HG02973 (cell line): ENCODE results near the gene ZNF195.
"Not testable (repeated sequence)": the region's sequence is repeated elsewhere in the genome, so short reads cannot be mapped to it uniquely, and the experiment has no call there.

Experiments
- ATAC-seq: cut with Tn5 transposase; IDR thresholded peaks from one replicate; pipeline ENCODE4 v1.9.1; 2021; ENCODE audit warnings: moderate library complexity; ENCODE audit not compliant: unreplicated experiment

ZNF195 gene

DNA sequence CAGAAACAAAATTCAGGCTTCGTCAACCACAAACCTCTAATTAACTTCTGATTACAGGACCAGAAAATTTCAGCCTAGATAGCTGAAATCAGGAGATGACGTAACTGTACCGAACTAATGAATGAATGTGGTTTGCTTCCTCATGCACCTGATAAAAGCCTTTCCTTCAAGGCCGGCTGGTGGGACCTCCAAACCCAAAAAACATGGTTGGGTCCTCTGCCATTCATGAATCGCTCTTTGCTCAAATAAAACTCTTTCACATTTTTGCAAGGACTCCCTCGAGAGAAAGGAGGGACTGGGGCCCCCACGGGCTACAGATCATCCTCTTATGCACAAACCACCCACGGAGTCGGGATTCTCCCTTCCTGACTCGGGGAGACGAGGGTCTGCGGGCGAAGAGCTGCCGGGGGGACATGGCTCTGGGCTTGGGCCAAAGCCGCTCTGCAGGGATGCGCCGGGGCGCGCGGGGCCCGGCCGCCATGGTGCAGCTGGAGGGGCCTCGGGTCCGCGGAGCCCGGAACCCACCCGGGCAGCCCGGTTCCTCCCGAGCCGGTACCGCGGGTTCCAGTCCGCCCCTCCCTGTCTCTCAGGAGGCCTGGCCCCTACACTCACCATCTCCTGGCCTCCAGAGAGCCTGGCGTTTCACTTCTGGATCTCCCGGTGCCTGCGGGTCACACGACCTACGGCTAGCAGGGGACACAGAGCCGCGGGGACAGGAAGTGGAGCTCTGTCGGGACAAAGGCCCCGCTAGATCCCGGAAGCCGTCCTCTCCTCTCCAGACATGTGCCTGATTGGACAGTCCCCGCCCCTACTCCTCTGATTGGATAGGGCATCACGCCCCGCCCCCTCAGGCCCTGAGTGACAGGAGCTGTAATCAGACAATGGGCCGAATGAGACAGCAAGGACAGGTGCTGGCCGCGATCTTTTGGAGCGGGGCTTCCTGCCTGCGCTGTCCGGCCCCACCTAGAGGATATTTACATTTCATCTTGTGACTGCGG, at the start of gene ZNF195:
TSS of gene ZNF195 (minus strand) at position 721 of the 998 bp plus-strand sequence. CDS start at position 615, 106 bp downstream.
- ATAC-seq: peak; percentile 98

DNA sequence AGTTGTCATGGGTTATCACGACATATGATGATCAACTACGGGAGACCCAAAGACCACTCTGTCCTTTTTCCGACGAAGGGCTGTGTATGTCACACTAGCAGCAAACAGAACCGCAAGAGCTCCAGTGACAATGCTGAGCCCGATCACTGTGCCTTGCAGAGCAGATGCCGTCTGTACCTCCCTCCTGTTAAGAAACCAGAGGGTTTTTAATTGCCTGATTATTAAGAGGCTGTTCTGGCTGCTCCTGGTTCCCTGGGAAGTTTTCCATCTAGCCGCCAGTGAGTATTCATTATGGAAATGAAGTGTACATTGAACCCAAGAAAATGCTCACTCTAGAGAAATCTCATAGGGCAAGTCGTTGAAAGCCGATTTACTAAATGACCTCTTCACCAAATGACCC, 49.1 kb upstream of the ZNF195 start:
- ATAC-seq: not testable (repeated sequence)

DNA sequence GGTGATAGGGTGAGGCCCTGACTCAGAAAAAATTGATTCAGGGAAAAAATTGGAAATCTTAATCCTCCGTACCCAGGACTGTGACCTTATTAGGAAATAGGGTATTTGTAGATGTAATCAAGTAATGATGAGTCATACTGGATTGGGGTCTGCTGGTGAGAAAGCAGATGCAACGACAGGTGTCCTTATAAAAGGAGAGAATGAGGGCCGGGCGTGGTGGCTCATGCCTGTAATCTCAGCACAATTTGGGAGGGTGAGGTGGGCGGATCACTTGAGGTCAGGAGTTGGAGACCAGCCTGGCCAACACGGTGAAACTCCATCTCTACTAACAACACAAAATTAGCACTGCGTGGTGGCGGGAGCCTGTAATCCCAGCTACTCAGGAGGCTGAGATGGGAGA, 47.6 kb upstream of the ZNF195 start:
- ATAC-seq: not testable (repeated sequence)

DNA sequence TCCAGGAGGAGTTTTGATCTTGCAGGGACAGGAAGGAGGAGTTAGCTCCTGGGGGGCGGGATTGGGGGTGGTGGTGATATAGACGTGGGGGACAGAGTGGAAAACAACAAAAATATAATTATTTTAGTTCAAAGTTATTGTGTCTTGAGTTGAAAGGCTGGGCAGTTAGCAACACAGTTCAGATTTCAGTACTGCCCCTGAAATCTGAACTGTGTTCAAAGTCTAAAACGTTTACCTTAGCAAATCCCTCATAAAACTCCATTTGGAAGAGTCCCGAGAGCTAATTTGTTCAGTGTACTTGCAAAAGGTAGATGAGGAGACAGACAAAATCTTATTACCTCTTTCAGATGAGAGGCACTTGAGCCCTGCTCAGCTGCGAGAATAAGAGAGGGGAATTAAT, 45.0 kb upstream of the ZNF195 start:
- not testable (repeated sequence) for ATAC-seq

DNA sequence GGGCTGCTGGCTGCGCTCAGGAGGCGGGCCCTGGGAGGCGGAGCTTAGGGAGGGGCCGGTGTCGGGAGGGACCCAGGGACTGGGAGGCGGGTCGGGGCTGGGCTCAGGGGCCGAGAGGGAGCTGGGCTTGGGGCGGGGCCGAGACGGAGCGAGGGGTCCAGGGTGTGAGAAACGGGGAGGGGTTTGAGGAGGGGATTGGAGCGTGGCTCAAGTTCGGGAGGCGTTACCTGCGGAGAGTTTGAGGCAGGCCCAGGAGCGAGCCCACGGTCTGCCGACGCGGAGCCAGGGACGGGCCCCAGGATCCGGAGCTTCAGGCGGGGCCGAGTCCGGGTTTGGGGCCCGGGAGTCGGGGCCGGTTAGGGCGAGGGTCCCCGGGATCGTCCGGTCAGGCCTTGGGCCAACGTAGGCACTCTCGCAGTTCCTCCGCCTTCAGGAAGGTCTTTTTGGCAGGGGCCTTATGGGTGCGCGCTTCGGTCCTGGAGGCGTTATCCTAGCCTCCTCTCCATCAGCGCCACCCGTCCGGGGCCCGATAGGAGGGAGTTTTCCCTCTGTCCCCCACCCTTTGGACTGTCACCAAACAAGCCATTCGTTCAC, 44.3 kb upstream of the ZNF195 start:
- ATAC-seq: not testable (repeated sequence)

DNA sequence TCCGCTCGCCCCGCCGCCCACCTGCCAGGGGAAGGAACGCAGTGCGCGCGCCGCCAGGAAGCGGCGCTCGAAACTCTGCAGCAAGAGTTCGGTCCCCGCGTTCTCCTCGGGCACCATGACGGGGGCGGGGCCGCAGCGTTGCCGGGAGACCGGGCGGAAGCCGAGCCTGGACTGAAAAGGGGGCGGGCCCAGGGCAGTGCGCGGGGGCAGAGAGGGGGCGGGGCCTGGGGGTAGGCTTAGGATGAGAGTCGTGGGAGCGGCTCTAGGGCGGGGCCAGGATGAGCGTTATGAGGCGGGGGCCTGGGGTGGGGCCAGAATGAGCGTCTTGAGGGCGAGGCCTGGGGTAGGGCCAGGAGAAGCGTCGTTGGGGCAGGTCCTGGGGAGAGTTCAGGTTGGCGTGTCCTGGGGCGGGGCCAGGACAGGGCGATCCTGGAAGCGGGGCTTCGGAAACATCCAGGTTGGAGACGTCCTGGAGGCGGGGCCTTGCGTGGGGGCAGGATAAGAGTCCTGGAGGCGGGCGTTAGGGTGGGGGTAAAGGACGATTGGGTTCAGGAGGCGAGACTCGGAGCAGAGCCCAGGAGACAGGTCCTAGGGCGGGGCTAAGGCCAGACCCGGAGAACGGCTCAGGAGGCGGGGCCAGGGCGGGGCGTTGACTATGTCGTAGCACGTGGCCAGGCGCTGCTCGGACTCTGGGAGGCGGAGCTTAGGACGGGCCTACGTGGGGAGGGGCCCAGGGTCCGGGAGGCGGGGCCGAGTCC, 43.6 kb upstream of the ZNF195 start:
- peak; percentile 89 for ATAC-seq

DNA sequence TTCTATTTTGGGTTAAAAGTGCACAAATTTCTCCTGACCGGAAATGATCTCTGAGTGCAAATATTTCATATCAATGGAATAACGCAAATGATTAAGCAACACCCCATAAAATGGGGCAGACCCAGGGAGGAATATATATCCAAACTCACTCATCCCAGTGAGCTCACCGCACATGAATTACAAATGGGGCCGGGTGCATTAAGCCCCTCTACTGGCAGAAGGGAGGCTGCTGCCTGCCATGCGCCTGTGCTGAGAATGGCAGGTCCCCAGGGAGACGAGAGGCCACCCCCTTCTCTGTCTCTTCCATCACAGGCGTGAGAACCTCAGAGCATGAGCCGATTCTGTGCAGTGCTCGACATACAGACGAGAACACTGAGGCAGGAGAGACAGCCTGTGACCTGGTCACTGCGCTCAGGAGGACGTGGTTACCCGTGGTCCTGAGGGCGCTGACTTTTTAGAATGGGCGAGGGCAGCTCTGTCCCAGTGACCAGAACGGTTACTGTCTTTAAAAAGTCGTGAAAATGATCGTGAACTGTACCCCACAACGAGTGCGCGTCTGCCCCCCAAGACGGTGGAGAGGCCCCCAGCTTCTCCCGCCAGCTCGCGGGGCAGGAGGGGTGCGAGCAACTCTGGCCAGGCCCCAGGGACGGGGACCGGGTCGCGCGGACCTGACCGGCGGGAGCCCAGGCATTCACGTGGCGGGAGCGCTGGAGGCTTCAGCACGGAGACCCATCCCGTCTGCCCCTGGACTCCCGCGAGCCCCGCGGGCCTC, 42.8 kb upstream of the ZNF195 start:
- peak; percentile 15 for ATAC-seq

DNA sequence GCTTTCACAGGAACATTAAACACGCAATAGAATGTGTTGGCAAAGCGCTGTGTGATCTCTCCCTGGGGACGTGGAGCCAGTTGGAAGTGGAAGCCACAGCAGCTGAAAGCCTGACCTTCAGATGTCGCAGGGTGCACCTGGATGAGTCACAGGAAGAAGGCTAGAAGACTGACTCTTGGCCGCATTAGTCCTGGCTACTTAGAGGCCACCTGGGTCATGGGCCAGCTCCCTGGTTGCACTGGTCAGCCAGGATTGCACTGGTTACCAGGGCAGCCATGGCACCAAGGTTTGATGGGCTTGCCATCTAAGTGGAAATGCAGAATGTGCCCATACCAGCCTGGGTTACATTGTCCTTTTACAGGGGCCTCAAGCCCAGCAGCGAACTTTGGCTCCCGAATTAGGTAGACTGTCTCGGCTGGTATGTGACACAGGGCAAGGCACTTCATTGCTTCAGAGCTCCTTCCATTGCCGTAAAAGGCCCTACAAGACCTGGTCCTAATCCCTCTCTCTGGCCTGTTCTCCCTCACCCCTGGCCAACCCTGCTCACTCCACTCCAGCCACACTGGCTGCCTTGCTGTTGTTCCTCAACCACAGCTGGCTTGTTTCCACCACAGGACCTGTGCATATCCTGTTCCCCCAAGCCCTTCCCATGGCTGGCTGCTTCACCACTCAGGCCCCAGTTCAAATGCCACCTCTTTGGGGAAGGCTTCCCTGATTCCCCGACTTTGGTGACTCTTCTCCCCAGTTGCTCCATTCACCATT, 41.5 kb upstream of the ZNF195 start:
- ATAC-seq: not testable (repeated sequence)

DNA sequence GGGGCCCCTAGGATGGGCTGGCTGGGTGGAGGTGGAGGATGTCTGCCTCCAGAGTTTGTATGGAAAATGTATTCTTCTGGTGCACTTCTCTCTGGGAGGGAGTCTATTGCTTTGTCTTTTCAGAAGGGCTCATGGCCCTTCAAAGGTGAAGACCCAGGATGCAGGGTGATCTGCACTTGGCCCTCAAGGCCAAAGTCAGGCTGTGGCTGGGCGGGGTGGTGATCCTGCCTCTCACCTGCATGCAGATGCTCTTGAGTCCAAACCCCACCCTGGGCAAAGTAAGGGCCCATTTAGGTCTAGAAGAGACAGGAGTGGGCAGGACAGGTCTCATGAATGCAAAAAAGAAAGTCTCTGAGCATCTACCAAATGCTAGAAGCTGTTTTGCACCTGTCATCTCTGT, 40.5 kb upstream of the ZNF195 start:
- not testable (repeated sequence) for ATAC-seq

DNA sequence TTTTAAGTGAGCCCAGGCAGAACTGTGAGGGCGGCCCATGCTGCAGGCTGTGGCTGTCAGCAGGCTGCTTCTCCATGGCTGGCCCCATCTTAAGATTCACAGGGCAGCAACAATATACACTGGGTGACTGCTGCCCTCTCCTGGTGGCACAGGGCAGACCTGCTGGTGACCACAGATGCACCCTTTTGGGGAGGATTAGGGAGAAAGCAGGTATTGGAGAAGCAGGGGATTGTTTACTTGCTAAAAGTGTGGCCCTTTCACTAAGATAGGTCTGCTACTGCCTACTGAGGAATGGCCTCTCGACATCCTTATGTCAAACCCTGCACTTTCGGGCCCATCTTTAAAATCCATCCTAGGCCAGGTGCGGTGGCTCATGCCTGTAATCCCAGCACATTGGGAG, 38.1 kb upstream of the ZNF195 start:
- ATAC-seq: not testable (repeated sequence)

DNA sequence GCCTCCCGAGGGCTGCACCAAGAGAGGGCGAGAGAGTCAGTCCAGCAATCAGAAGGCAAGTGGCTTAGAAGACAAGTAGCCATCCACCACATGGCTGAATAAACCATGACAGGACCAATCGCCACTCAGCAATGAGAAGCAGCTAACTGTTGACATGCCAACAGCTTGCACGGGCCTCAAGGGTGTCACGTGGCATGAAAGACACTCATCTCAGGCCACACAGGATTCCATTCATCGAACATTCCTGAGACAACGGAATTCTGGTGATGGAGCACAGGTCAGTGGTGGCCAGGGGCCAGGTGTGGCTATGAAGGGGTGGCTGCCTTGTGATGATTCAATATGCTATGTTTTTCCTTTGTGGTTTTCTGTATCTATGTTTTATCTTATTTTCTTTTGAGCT, 36.4 kb upstream of the ZNF195 start:
- ATAC-seq: not testable (repeated sequence)

DNA sequence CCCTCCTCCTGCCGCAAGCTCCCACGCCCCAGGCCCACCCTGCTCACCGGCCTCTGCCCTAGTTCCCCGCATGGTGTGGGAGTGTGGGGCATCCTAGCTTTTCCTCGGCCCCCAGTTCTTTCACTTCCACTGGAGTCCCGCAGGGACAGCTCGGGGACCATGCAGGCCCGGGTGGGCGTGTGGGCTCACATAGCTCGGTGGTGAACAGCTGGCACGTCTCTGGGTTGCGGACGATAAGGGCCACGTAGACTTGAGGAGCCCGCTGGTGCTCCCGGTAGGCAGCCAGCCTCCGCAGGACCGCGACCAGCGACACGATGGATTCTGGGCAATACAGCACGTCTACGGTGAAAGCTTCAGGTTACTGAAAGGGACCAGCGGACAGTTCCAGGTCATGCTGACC, 34.7 kb upstream of the ZNF195 start:
- ATAC-seq: not testable (repeated sequence)

DNA sequence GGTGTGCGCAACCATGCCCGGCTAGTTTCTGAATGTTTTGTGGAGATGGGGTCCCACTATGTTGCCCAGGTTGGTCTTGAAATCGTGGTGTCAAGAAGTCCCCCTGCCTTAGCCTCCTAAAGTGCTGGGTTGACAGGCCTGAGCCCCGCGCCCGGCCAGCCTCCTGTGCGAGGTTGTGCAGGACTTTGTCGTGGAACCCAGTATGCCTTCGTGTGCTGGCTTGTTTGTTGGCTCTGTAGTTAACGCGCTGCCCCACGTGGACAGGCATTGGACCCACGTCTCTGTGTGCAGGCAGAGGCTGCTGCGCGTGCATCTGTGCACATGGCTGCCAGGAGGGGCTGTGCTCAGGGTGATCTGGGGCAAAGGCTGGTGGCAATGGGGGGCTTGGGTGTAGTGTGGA, 33.9 kb upstream of the ZNF195 start:
- no peak for ATAC-seq

DNA sequence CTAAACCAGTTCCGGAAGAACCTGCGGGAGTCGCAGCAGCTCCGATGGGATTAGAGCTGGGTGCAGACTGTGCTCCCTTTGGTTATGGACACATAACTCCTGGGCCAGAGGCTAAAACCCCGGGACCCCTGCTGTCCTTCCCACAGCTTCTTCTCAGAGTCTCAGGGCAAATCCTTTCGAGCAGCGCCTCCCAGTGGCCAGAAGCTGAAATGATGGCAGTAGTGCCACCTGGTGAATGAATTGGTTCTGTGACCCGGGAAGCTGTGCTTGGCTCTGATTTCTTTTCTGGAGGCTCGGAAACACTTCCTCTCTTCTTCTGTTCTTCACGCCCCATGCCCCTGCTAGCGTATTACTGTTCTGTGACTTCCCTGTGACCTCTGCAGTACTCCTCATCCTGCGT, 29.8 kb upstream of the ZNF195 start:
- ATAC-seq: not testable (repeated sequence)

DNA sequence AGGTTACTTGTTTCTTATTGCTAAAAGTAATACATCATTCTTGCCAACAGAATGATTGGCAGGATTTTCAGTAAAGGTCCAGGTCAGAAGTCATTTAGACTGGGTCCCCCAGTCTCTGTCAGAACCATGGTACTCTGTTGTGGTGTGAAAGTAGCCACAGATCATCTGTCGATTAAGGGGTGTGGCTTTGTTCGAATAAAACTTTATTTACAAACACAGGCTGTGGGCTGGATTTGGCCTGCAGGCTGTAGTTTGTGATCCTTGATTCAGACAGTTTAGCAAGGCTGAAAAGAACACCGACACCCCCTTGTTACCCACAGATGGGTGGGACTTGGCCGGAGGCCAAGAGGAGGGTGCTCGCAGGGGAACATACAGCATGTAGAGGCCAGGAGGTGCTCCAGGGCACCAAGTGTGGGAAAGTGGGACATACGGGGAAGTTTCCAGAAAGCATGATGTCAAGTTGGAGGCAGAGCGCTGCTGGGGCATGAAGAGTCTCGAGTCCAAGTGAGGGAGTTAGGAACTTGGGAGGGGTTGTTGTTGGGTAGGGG, 29.2 kb upstream of the ZNF195 start:
- ATAC-seq: not testable (repeated sequence)

DNA sequence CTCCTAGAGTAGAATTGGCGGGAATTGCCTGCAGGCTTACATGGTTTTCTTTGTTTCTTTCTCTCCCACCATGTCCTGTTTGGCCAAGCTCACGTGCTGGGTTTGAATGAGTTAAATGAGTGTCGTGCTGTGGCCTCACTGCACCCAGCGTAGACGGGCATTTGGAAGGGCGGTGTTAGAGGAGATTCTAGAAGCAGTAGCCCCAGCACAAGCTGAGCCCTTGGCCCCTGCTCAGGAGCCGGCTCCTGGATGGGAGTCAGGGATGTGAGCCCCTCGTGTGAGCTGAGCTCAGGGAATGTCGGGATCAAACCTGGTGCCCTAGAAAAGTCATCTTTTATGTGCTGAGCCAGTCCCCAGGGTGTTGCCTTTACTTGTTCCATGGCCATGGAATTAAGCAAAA, 28.0 kb upstream of the ZNF195 start:
- not testable (repeated sequence) for ATAC-seq

DNA sequence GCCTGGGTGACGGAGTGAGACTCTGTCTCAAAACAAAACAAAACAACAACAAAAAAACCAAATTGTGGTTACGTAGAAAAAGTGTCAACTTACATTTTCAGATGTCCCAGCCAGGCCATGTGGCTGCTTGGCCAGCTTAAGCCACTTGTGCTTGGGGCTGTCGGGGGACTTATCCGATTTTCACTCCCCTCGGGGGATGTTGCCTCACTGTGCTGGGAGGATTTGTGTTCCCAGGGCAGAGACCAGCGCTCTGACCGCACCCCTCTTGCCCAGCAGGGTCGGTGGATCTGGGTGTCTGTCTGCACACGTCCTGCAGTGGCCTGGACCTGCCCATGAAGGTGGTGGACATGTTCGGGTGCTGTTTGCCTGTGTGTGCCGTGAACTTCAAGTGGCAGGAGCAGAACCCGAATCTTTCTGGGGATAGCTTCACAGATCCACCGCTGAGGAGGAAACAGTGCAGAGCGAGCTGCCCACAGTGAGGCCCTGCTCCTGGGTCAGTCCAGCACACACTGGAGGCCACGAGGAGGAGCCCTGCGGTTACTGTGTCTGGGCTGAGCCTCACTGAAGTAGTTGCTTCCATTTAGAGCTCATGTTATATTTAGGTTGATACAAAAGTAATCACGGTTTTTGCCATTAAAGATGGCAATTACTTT, 27.4 kb upstream of the ZNF195 start:
- not testable (repeated sequence) for ATAC-seq

DNA sequence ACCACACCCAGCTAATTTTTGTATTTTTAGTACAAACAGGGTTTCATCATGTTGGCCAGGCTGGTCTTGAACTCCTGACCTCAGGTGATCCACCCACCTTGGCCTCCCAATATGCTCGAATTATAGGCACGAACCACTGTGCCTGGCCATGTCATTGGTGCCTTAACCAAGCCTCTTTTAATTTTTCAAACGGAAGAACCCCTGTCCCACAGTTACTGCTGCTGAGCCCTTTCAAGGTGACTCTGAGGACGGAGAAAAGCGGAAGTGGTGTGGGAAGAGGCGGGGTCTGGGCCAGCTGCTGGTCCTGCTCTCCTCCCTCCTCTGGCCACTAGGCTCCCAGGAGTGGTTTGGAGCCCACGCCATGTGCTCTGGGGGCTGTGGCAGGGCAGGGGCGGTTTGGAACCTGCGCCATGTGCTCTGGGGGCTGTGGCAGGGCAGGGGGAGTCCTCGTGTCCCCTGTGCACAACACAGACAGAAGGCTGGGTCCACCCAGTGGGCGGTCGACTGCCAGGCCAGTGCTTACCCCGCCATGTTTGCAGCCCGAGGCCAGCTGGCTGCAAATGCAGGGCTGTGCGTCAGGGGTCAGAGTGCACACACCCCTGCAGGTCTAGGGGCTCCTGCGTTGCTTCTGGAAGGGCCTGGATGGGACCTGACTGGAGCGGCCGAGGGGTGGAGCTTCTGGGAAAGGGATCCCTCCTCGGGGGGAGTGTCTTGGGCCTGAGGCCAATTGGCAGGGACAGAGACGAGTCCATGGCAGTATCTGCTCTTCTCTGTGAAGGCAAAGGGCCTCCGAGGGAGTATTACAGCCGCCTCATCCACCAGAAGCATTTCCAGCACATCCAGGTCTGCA, 25.4 kb upstream of the ZNF195 start:
- ATAC-seq: not testable (repeated sequence)
